Uterus (tissue), 2 donors: ENCODE results near the gene TMEM117.

Experiments used
- POLR2A ChIP-seq, 2 donors: fragments of 450-650 bp; IDR thresholded peaks; one replicate each; pipeline ENCODE4 v1.6.1; 2016; ENCODE audit warnings: antibody characterized with exemption in 2 of 2, mild to moderate bottlenecking in 1 of 2, moderate library complexity in 1 of 2
- TF ChIP-seq, protein P1 (sequence below), 4 experiments: fragments of 200-600 bp in 2 of 4; fragments of 450-650 bp in 2 of 4; sonication (generic) in 2 of 4; IDR thresholded peaks; one replicate each; pipeline ENCODE4 v1.5.1; 2016 to 2019; ENCODE audit warnings: antibody characterized with exemption in 4 of 4, mild to moderate bottlenecking in 2 of 4, moderate library complexity in 1 of 4

DNA sequence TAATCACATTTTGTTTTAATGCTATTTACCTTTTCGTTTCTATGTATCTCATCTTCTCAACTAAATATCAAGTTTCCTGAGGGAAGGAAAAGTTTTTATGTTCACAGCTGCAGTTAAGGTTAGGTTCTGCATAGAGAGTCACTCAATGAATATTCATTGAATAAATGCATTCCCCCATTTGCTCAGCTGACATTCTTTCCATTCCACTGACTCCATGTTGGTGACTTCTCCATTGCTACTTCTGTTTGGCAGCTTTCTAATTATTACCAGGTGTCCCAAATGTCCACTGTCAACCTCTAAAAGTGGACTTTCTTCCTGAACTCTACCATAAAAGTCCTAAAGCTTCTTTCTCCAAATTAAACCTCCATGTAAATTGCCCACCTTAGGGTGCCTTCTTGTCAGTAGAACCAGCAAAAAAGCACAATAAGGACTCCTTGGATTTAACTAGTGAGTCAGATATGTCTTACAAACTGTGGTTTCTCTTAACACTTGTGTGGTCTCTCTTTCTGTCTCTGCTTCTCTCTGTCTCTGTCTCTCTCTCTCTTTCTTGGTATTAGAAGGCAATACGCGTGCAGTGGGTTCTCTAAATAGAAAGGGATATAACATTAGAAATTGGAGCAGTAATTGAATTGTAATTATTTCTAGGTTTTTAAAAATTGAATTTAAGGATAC, 85.9 kb downstream of the TMEM117 start:
- TF ChIP-seq, protein P1, sequence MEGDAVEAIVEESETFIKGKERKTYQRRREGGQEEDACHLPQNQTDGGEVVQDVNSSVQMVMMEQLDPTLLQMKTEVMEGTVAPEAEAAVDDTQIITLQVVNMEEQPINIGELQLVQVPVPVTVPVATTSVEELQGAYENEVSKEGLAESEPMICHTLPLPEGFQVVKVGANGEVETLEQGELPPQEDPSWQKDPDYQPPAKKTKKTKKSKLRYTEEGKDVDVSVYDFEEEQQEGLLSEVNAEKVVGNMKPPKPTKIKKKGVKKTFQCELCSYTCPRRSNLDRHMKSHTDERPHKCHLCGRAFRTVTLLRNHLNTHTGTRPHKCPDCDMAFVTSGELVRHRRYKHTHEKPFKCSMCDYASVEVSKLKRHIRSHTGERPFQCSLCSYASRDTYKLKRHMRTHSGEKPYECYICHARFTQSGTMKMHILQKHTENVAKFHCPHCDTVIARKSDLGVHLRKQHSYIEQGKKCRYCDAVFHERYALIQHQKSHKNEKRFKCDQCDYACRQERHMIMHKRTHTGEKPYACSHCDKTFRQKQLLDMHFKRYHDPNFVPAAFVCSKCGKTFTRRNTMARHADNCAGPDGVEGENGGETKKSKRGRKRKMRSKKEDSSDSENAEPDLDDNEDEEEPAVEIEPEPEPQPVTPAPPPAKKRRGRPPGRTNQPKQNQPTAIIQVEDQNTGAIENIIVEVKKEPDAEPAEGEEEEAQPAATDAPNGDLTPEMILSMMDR (IDR thresholded peaks at IDR 0.05) = no peak
- no peak for TF ChIP-seq POLR2A (IDR thresholded peaks at IDR 0.05)
